HG02870 (cell line): ENCODE data around the gene STX8.
"Not testable (repeated sequence)": the region's sequence is repeated elsewhere in the genome, so short reads cannot be mapped to it uniquely, and the experiment has no call there.

Source experiments
- ATAC-seq: cut with Tn5 transposase; IDR thresholded peaks from one replicate; pipeline ENCODE4 v1.9.1; 2021; ENCODE audit warnings: mild to moderate bottlenecking, moderate library complexity; ENCODE audit not compliant: unreplicated experiment

STX8 gene

GRCh38 chr17:9355231-9355630 lies 220.4 kb downstream of the STX8 start:
- not testable (repeated sequence) for ATAC-seq

- ATAC-seq: no peak
Observed at GRCh38 chr17:9350080-9350479, 225.5 kb downstream of the STX8 start.

GRCh38 chr17:9346296-9346926 lies 229.2 kb downstream of the STX8 start:
- ATAC-seq: no peak

- no peak for ATAC-seq
Observed at GRCh38 chr17:9343516-9343915, 232.1 kb downstream of the STX8 start.

DNA sequence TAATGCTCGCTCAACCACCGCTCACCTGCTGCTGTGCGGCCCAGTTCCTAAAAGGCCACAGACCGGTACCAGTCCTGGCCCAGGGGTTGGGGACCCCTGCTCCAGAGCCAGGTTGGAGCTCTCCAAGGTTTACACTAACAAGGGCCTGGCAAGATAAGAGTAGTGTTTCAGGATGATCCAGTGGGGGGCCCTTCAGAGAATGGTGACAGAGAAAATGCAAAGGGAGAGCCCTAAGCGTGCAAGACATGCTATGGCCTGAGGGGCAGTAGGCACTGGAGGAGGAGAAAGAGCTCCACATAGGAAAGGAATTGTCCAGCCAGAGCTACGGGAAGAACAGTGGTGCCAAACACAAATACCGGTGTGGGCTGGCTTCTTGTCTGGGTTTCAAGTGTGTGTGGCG lies 233.4 kb downstream of the STX8 start:
- no peak for ATAC-seq

- ATAC-seq: no peak
Observed at GRCh38 chr17:9339958-9340357, 235.7 kb downstream of the STX8 start.

DNA sequence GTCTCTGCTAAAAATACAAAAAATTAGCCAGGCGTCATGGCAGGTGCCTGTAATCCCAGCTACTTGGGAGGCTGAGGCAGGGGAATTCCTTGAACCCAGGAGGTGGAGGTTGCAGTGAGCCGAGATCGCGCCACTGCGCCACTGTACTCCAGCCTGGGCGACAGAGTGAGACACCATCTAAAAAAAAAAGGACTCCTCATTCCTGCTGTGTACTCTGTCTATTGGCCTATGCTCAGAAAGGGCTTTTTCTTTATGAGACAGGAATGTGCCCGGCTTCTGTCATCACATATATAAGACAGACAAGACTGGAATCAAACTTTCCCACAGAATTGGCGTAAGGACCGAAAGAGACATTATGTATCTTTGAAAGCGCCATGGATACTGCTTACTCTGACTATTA lies 236.1 kb downstream of the STX8 start:
- not testable (repeated sequence) for ATAC-seq

- ATAC-seq: no peak
Observed at GRCh38 chr17:9336817-9337216, 238.8 kb downstream of the STX8 start.

DNA sequence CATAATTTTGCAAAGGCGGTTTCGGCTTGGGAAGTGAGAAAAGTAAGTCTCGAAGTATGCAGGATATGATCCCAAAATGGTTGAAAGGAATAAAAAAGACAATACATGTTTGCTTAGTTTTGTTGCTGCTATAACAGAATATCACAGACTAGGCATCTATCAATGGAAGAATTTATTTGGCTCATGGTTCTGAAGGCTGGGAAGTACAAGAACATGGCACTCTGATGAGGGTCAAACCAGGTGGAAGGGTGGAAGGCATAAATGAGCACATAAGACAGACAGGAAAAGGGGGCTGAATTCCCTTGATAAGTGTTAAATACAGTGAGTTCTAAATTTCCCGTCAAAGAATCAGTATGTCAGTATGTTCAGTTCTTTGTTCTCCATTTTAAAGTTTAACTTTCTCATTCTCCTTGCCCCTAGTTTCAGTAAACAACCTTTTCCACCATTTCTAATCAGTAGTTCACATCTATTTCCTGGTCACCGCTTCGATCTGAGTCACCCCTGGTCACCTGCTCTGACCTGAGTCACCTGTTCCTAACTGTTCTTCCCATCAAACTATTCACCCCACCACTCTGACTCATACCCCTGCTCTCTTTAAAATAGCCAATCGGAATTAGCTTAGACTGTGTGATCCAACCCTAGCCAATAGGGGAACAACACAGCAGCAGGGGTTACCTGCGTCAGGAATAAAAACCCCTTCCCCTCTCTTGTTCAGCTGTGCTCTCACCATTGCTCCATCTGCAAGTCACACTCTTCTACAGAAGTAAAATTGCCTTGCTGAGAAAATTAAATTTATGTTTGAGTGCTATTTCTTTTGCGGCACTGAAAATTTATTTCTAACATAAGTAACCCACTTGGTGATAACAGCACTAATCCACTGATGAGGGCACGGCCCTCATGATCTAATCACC lies 240.8 kb downstream of the STX8 start:
- no peak for ATAC-seq

- no peak for ATAC-seq
Observed at GRCh38 chr17:9332132-9332494, 243.5 kb downstream of the STX8 start.

- ATAC-seq: no peak
Observed at GRCh38 chr17:9331279-9332131, 244.1 kb downstream of the STX8 start.

- no peak for ATAC-seq
Observed at GRCh38 chr17:9330611-9331271, 244.9 kb downstream of the STX8 start.

GRCh38 chr17:9330141-9330540 lies 245.5 kb downstream of the STX8 start:
- no peak for ATAC-seq

DNA sequence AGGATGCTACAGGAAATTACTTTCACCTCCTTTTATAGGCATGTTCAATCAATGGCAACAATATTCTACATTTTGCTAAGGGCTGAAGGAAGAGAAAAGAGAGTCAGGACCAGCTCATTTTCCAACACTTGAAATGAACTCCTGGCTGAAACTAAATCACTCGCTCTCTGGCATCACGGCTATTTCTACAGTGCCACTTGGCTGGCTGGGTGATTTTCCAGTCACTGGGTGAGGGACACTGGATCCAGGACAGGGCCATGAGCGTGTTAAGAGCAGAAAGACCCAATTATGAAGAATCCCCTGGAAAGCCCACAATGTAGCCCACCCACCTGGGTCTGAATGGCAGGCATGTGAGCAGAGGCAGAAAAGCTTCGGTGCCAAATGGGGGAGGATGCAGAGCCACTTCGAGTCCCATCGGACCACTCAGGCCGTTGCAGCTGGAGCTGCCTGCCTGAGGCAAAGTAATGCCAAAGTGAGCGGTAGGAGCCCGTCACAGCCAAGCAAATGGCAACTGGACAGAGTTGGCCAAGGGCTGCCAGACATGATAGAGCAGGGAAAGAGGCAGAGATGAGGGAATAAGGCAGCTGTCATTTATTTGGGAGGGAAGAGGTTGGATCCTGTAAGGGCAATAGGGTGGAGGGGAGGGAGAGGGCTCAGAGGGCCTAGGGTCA lies 246.2 kb downstream of the STX8 start:
- no peak for ATAC-seq

GRCh38 chr17:9324864-9325263 lies 250.8 kb downstream of the STX8 start:
- no peak for ATAC-seq

- ATAC-seq: no peak
Observed at GRCh38 chr17:9322326-9322725, 253.3 kb downstream of the STX8 start.

- no peak for ATAC-seq
Observed at GRCh38 chr17:9321890-9322289, 253.7 kb downstream of the STX8 start.

DNA sequence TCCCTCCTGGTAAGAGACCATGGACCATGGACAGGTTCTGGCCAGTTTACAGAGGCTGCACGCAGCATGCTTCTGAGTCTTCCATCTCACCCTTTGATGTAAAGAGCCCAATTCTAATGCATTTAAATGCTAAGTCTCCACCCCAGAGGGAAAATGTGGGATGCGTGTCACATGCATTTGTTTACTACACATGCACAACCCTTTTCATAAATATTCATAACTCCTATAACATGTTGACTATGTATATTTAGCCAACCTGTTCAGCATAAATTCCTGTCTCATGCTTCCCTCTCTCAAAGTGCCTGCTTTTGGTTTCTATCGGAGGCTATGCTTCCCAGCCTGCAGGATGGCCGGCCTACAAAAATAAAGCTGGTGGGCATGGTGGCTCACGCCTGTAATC lies 260.3 kb downstream of the STX8 start:
- ATAC-seq: no peak

DNA sequence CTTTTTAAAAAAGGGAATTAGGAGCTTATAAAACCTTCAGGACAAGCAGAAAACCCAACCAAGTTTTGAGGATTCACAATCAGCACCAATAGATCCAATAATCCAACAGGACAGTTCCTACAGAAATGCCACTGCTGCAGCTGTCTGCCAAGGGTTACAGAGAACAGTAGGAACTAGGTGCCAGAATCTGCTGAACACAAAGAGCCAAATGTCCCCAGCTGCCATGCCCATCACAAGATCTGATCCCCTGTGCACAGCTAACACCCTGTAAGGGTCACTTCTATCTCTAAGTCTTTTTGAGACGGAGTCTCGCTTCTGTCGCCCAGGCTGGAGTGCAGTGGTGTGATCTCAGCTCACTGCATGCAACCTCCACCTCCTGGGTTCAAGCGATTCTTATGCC lies 262.3 kb downstream of the STX8 start:
- ATAC-seq: no peak

DNA sequence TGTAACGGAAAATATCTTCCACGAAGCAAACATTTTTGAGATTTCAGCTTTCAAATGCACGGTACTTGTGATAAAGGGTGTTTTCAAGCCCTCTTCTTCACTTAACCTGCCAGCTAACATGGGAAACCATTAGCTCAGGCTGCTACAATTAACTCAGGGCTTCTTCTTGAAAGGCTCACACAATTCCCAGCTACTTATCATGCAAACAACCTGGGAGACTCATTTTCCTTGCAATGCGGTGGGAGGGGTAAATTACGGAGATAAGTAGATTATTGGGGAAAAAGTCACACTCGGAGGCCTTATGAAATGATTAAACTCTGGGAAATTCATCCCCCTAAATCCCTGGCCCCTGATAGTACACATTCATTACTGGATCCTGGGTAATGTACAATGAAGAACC lies 266.4 kb downstream of the STX8 start:
- ATAC-seq: no peak
